Measurements from ENCODE around the gene TOX2.

Gene TOX2

GRCh38 chr20:43938932-43939761 is 24.5 kb downstream of the TOX2 start:
- peak; percentile 100 for DNase-seq (ENCODE audit: low read depth)
- no peak overlapping the region for H3K4me3 ChIP-seq (ENCODE audit: low read length)
- no peak for TF ChIP-seq CTCF (conservative IDR thresholded peaks at IDR 0.05; ENCODE audit: low read length)

GRCh38 chr20:43939762-43940121 is 25.1 kb downstream of the TOX2 start:
- DNase-seq (ENCODE audit: low read depth), result no peak
- TF ChIP-seq CTCF (conservative IDR thresholded peaks at IDR 0.05; ENCODE audit: low read length), result no peak
- no peak overlapping the region for H3K4me3 ChIP-seq (ENCODE audit: low read length)

- H3K4me3 ChIP-seq (ENCODE audit: low read length), result no peak overlapping the region
- TF ChIP-seq CTCF (conservative IDR thresholded peaks at IDR 0.05; ENCODE audit: low read length), result no peak
- no peak for DNase-seq (ENCODE audit: low read depth)
Measured at GRCh38 chr20:43940518-43941225, 26.0 kb downstream of the TOX2 start.

- H3K4me3 ChIP-seq (ENCODE audit: low read length), result no peak overlapping the region
- TF ChIP-seq CTCF (conservative IDR thresholded peaks at IDR 0.05; ENCODE audit: low read length), result no peak
- no peak for DNase-seq (ENCODE audit: low read depth)
Measured at GRCh38 chr20:43941476-43942200, 27.0 kb downstream of the TOX2 start.

- DNase-seq (ENCODE audit: low read depth), result no peak
- H3K4me3 ChIP-seq (ENCODE audit: low read length), result no peak overlapping the region
- TF ChIP-seq CTCF (conservative IDR thresholded peaks at IDR 0.05; ENCODE audit: low read length), result no peak
Measured at GRCh38 chr20:43942201-43942590, 27.5 kb downstream of the TOX2 start.

GRCh38 chr20:43942667-43943285 is 28.1 kb downstream of the TOX2 start:
- DNase-seq (ENCODE audit: low read depth), result peak; percentile 81
- TF ChIP-seq CTCF (conservative IDR thresholded peaks at IDR 0.05; ENCODE audit: low read length), result no peak
- no peak overlapping the region for H3K4me3 ChIP-seq (ENCODE audit: low read length)

Data from AG10803 (cell line).